NCI-H524 (cell line): ENCODE results near the gene BRD3OS.

ENCODE experiments used
- DNase-seq, 2 experiments: peaks; one replicate each; lab custom pipeline; 2025; lab: John Stamatoyannopoulos, UW

BRD3OS gene

DNA sequence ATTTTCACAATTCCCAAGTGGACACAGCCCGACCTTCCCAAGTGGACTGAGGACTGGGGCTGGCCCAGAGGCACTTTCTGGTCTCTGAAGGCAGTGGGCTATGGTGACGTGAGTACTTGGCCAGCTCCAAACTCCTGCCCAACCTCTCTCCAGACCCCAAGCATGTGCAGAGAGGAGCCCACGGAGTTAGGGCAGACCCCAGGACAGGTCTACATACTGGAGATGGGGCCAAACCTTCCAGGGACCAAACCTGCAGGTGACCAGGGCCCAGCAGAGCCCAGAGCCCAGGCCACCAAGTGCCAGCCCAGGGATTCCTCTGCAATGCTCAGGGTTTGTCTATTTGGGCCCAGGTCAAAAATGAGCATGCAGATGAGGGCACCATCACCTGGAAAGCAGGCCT lies 27.2 kb downstream of the BRD3OS start:
- DNase-seq, result no peak

DNA sequence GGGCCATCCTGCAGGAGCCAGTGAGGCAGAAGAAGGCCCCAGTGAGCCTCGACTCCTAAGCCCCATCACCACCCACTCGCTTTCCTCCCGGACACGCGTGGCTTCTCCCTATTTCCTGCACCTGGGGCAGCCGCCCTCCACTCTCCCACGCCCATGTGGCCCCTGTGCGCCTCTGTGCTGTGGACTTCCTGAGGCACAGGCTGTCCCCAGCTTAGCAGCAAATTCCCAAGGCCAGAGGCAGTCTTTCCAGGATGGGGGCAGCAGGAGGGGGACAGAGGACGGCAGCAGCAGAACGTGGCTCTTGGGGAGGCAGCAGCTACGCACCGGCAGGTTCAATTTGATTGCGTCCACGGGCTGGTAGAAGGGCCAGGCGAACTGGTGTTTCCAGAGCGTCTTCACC lies 27.7 kb downstream of the BRD3OS start:
- no peak for DNase-seq

DNA sequence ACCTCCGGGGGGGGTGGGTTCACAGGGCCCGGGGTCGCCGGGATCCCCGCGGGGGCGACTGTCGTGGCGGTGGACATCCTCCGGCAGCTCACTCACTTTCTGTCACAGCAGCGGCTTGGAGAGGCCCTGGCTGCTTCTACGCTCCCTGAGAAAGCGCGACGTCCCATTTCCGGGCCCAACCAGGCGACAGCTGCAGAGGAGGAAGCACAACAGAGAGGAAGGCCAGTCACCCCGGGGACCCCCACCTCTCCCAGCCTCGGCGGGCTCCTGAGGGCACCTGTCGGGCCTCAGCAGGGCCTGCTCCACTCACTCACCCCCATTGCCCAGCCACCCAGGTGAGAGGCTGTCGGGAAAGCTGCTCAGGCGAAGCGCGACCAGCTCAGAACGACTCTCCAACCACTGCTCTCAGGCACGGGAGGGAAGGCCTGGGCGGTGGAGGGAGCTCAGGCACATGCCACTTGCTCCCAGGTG lies 28.2 kb downstream of the BRD3OS start:
- no peak for DNase-seq

GRCh38 chr9:134053941-134054761 lies 28.9 kb downstream of the BRD3OS start:
- DNase-seq, result no peak

DNA sequence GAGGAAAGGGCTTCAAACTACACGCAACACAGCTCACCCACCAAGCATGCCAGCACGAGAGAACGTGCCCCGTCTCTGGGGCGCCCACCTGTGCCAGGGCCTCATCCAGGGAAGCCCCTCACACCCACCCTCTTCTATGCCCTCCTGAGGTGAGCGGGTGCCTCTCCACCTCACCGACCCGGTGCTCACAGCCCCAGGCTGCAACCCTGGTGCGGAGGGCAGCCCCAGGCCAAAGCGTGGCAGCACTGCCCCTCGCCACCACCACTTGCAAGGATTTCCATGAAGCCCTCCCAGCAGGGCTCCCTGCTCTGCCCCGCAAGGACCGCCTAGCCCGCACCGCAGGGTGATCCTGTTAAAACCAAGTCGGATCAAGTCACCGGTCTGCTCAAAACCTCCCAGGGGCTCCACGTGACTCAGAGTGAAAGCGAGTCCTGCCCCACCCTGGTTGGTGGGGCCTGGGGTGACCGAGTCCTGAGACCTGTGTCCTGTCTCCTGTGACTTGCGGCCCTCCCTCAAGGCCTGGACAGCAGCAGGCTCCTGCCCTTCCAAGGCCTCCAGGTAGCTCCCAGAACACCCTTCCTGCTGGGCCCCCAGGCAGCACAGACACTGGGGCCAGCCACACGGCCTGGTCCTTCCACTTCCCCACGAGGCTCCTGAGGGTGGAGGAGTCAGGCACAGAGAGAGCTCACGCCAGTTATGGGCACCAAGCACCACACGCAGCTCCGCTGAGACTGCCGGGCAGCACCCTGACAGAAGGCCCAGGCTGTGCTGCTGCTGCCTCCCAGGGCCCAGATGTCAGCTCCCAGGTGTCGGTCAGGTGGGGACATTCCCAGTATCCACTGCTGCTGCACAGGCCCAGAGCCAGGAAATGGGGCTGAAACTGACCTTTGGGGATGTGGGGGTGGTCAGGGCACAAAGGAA lies 29.9 kb downstream of the BRD3OS start:
- no peak for DNase-seq

GRCh38 chr9:134055981-134056461 lies 30.7 kb downstream of the BRD3OS start:
- no peak for DNase-seq

DNA sequence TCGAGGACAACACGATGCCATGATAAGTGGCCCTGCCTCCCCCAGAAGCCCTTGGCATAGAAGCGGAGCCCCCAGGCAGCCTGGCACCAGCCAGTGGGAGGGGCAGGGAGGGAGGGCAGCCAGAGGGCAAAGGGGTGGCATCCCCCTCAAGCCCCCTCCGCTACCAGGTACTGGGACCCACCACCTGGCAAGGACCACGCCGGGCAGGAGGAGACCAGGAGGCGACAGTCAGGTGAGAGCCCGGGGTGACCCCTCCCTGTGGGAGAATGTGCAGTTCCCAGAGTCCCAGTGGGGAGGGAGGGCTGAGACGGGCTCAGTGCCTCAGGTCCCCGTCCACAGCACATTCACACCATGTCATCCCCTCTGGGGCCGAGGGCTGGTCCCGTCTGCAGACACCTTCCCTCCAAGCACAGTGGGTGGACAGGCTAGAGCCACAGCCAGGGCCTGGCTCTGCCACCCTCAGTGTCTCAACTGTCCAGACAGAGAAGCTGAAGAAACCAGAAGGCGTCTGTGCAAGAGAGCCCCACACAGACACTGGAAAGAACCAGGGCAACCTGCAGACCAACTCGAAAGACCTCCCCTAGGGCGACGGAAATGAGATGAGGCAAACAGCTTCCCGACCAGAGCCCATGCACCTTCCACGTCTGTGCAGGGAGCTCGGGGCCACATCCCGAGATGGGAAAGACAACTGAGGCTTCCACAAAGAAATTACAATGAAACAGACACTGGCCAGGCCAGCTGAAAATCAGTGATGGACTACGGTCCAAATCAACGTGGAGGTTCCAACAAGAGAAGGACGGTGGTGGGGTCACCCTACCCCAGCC lies 31.4 kb downstream of the BRD3OS start:
- DNase-seq, result no peak

DNA sequence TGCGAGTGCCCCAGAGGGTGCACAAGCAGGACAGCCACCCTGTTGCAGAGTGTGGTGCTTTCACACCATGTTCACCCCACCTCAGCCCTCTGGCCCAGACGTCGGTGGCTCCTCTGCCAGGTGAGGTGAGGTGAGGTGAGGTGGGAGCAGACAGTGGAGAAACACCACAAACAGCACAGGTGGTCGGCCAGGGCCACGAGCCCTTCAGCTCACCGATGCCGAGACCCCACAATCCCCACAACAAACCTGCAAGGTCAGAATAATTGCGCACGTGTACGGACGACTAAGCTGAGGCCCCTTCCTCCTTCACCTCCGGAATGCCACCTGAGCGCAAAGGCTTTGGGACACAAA lies 32.0 kb downstream of the BRD3OS start:
- DNase-seq, result no peak

DNA sequence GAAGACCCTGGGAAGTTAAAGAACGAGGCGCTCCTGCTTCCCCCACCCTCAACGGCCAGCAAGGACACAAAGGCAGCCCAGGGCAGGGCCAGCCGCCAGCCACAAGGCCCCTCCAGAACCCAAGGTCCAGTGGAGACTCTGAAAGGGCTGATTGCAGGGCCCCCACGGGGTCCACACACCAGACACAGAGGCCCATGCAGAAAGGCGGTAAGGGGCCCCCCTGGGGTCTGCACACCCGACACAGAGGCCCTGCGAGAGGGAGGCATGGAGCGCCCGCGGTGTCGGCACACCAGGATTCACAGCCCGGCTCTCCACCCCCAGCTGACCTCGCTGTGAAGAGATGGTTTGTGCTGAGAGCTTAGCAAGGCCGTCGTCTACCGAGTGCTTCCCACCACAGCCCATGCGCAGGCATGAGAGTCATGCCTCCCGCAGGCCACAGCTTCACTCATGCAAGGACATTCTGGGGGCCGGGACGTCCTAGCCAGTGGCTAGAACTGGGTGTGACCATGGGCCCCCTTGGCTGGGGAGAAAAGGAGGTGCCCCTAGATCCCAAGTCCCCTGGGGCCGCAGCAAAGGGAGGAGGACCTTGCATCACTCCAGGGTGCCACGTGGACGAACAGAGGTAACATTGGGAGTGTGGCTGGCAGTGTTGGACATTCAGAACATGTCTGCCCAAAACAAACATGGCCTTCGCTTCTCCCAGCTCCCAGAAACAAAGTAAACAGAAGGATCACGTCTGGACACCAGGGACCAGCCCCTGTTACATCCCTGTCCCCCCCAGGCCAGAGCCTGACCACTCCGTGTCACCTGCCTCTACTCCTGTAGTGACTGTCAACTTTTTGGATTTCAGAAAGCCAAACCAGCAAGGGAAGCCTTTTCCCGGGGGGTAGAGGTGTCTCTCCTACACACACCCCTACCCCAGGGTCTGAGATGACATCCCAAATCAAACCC lies 32.7 kb downstream of the BRD3OS start:
- DNase-seq, result no peak

DNA sequence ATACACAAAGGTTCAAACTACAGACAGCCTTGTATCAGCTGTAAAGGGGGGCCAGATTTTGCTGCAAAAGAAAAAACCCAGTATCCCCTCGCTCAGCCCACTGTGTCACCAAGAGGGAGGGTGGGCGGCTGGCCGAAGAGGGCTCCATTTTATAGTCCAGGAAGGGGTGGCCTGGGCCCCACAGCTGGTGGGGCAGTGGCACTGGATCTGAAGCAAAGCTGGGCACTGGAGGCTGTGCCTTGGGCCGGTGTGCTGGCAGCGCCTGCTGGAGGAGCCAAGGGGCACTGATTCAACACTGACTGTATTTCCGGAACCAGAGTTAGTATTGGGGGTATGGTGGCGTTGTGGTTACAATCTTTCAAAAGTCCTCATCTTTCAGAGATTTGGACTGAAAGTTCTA lies 33.4 kb downstream of the BRD3OS start:
- no peak for DNase-seq

GRCh38 chr9:134059188-134059641 lies 33.9 kb downstream of the BRD3OS start:
- DNase-seq, result no peak

DNA sequence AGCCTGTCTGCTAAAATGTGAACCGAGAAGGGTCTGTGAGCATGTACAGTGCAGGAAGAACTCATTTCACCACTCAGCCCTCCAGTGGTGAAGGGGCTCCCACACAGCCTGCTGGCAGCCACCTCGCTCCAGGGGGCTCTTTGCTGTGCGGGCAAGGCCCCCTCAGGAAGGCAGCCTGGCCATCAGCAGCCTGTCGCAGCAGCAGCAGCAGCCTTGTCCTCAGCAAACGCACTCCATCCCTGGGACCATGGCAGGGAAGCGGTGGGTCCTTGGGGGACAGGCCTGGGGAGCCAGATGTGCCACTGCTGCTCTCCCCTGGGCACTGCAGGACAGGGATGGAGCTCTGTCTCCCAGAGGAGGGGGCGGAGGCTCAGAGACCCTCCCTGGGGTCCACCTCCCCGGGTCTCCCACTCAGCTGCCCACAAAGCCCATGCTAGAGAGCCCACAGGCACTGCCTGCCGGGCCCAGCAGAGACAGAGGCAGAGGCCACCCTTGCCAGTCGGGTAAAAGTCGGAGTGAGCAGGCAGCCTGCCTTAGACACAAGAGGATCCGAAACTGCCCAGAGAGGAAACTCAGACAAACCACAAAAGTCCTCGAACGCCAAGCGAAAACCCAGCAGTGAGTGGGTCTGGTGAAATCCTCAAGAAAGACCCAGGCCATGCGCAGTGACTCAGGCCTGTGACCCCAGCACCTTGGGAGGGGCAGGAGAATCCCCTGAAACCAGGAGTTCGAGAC lies 34.5 kb downstream of the BRD3OS start:
- no peak for DNase-seq

GRCh38 chr9:134060546-134060945 lies 35.3 kb downstream of the BRD3OS start:
- DNase-seq, result no peak

GRCh38 chr9:134061019-134061687 lies 35.9 kb downstream of the BRD3OS start:
- no peak for DNase-seq

DNA sequence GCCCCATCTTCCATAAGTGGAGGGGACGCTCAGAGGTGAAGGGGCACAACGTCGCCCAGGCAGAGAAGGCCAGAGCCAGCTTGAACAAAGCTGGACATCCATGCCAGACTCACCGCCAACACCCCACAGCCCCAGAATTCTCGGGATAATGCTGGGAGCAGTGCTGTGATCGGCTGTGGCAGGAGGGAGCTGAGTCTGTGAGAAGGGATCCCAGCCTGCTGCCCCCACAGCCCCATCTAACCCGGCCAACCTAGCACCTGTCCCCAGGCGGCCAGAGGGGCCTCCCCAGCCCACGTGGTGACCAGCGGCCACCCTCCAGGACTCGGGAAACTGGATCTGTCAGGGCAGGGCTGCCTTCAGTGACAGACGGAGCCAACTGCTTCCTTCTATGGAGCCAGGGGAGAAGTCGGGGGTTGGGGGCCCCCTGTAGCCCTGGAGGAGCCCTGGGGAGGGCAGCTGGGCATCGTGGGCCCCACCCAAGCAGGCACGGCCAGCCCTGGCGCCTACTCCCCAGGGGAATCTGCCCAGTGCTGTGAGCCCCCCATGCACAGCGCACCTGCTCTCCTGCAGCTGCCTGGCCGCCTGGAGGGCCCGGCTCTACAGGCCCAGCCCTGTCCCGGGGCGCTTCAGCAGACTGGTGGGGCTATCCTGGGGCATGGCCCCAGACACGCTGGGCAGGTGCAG lies 36.5 kb downstream of the BRD3OS start:
- DNase-seq, result no peak

- no peak for DNase-seq
These were observed 37.3 kb downstream of the BRD3OS start for GRCh38 chr9:134062461-134063087.

GRCh38 chr9:134063088-134063570 lies 37.8 kb downstream of the BRD3OS start:
- DNase-seq, result no peak
